DMS114 treated with DMSO at 0.1 percent for 48 hours (cell line): ENCODE results near the gene NUDT21.
A peak's percentile ranks its signal among the peaks of the same experiment; 100 is the strongest.

Experiments
- DNase-seq: peaks from one replicate; lab custom pipeline; 2025; ENCODE audit not compliant: unreplicated experiment; lab: John Stamatoyannopoulos, UW

The NUDT21 gene

DNA sequence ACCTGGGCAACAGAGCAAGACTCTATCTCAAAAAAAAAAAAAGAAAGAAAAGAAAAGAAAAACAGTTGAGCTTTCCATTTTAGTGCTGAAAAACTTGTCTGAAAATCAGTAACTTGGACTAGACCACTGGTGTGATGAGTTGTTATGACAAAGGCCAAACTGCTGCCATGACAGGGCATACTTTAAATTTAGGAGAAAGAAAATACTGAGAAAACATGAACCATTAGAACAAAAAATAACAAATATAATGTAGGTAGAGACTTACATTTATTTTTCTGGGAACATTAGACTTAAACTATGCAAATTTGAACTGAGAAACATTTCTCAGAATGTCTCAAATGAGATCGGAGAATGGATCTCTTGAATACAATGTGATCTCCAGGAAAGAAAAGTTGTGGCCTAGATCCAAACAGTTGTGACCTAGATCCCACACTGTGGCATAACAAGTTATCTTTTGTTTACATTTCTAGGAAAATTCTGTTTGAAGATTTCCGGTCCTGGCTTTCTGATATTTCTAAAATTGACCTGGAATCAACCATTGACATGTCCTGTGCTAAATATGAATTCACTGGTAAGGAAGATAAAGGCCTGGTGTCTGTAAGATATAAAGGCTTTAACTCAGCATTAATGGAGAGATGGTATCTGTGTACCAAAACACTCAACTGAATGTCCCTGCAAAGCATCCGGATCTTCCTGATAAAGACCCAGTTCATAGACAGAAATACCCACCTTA is 11.1 kb upstream of the NUDT21 start:
- DNase-seq, result no peak

DNA sequence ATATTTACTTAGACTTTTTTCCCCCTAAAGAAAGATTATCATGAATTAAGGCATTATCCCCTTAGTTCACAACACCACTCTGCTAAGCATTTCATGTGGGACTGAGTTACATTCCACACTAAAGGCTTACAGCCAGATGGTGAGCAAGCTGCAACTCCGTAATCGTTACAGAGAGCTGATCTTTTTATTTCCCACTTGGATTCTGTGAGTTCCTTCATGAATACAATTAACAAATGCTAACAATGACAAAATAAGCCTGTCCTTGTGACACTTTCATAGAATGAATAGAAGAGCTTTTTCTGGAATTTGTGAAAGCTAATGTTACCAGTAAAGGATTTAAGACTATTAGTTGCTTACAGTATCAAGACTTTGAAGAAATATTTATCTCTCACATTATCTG is 9.0 kb upstream of the NUDT21 start:
- no peak for DNase-seq

DNA sequence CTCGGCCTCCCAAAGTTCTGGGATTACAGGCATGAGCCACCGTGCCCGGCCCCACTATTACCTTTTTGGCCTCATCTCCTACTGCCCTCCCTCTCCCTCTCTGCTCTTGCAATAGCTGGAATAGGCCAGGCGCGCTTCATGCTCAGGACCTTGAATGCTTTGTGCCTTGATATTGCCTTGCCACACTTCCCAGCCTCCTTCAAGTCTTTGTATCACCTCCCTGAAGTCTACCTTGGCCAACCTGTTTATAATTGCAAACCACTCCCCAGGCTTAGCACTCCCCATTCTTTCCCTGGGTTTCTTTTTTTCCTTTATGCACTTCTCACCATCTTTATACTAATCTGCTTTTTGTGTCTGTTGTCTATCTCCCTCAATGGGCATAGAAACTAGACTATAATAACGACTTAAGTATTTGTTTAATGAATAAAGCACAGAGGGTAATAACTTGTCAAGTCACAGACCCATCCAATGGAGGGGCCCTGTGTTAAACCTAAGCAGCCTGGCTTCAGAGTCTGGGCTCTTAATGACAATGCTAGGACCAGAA is 6.9 kb upstream of the NUDT21 start:
- no peak for DNase-seq

DNA sequence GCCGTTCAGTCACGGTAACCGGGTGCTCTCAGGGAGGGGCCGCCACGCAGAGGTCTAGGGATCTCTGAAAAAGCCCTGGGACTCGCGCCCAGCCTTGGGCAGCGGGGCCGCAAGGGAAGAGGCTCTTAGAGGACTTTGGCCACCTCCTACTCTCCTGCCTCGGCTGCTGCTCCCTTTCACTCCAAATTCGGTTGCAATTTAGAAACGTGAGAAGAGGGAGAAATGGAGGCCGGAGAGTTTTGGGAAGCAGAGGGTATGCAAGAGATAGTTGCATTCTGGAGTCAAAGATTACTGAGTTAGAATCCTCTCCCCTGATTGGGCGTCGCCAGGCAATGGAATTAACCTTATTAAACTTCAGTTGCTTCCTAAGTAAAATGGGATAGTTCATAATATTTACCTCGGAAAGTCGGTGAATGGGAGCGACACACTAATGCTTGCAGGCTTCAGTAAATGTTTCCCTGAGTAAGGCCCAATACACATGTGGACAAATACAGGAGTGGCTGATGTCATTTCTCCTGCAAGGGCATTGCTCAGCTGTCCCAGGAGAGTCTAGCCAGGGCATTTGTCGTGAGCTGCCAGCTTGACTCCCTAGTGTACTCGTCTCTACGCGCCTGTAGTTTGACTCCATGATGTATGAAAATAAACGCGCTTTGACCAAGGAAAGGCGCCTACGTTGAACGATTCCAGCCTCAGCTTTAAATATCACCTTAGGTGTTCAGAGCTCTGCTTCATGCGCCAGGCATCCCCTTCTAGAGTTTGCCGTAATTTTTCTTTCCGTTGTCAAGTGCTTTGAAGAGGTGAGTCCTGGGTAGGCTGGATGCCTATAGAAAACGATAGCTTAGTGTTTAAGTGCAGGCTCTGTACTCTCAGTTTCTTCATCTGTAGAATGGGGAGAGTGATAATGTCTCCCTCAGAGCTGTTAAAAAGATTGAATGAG is 889 bp upstream of the NUDT21 start:
- DNase-seq, result no peak

DNA sequence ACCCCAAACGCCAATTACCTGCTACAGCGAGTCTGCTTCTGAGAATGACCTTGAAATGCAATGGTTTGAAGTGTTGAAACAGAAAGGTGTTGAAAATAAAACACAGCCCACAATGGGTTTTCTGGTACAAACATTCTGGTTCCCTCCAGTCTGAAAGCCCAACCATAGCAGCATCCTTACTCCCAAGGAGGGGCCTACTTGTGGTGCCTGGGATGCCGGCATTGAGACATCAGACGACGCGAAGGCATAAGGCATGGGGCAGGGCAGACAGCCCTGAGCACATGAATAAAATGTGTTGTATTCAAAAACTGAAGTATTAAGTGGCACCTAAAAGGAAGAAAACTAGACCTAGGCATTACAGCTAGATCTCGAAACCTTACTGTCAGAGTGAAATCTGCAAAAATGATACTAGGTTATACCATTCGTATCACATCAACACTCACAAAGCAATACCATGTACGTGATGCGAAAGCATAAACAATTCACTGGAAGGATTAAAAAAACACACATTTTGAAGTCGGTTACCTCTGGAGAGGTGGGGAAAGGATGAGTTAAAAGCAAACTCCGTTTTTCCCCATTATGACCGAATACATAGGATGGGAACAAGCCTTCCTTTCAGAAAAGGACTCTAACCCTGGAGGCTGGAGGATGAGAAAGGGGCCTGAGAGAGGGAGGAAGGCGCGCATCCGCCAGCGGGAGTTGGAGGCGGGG is 702 bp downstream of the NUDT21 start:
- no peak for DNase-seq

DNA sequence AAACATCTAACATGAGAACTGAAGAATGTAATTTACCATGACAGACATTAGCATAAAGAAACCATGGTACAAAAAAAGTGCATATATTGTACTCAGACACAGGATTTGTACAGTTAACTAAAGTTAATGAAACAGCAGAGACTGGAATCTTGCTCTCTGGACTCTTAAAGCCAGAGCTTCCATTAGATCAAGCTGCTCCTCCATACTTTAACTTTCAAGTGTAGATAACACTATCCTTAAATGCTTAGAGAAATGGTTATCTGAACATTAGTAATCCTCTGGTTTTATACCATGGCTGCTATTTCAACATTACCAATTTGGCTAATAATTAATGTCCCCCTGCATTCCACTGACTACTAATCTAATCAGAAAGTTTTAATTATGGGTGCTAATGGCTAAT is 3.1 kb downstream of the NUDT21 start:
- DNase-seq, result no peak

DNA sequence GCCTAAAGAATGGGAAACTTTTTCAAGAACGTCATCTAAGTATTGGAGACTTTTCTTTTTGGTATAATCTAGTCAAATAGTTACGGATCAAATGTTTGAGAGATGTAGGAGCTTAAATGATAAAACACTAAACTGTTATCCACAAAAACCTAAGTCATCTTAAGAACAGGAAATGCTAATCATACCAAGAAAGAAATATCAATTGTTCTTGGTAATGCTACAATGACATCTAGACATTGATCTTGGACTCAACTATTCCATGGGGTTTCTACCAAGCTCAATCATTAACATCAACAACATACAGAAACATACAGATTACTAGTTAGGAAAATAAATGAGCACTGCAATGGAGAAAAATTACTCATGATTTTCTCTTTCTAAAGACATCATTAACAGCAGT is 3.8 kb downstream of the NUDT21 start:
- no peak for DNase-seq

DNA sequence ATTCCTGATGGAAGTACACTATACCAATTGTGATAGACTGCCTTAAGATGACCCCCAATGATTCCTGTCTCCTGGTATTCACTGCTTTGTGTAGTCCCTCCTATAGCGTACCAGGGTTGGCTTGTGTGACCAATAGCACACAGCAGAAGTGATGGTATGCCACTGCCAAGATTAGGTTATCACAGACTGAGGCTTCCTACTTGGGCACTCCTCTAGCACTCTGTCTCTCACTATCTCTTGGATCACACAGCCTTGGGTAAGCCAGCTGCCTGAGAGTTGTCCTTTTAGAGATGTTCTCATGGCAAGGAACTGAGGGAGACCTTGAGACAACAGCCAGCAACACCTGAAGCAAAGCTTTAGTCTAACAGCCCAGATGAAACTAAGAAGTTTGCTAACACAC is 13.1 kb downstream of the NUDT21 start:
- DNase-seq, result no peak

DNA sequence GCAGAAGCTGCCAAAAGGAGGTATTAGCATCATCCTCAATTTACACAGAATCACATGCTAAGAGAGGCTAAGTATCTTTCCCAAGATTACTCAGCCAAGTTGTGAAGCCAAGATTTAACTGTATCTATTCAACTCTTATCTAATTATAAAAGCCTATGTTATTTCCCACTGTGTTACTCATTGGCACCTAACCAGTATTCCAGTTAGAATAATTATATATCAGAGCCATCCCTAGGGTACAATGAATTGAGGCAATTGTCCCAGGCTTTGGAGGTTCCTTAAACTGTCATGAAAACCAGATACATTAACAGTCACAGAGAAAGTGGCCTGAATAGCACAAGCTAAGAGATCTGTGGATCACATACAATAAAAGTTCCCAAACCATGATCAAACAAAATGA is 14.9 kb downstream of the NUDT21 start:
- DNase-seq, result no peak

DNA sequence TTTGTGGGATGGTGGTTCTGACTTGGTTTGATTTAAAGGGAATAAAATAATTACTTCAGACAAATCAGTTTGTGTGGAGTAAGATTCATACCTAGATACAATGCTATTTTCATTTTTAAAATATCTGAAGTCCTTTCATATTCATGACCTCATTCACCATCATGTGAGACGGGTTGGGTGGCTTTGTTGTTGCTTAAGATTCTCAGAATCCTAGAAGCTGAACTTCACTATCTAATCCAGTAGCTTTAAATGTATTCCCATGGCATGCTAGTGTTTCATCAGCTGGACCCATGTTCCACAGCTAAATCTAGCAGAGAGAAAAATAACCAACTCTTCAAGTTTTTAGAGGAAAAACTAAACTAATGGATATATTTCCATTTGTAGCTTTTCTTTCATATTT is 23.0 kb downstream of the NUDT21 start:
- no peak for DNase-seq

DNA sequence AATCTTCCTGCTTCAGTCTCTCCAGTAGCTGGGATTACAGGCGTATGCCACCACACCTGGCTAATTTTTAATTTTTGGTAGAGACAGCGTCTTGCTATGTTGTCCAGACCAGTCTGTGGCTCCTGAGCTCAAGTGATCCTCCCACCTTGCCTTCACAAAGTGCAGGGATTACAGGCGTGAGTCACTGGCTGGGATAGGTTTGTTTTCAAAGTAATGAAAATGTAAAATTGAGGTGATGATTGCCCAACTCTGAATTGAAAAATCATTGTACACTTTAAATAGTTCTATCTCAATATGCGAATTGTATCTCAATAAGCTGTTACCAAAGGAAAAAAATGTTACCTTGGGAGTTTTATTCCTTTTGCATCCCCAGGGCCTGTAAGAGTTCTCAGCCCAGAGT is 24.5 kb downstream of the NUDT21 start:
- DNase-seq, result no peak

DNA sequence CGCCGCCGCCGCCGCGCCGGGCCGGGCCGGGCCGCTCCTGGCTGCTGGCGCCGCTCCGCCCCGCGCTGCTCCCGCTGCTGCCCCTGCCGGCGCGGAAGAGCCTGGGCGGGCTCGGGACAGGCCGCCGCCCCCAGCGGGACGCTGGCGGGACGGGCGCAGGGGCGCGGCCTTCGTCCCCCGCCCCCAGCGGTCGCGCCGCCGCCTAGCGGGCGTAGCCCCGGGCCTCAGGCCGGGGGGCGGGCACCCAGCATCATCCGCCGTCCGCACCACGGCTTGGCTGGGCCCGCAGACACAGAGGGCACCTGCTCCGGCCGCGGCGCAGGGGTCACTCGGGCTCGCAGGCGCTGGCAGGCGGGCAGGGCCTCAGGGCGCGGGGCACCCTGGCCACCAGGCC is 25.7 kb downstream of the NUDT21 start, which contains the start of gene AMFR:
Gene AMFR (minus strand): TSS at position 107 of the 394 bp plus-strand sequence. CDS start 218 bp downstream, outside the sequence.
- DNase-seq, result peak; percentile 53

DNA sequence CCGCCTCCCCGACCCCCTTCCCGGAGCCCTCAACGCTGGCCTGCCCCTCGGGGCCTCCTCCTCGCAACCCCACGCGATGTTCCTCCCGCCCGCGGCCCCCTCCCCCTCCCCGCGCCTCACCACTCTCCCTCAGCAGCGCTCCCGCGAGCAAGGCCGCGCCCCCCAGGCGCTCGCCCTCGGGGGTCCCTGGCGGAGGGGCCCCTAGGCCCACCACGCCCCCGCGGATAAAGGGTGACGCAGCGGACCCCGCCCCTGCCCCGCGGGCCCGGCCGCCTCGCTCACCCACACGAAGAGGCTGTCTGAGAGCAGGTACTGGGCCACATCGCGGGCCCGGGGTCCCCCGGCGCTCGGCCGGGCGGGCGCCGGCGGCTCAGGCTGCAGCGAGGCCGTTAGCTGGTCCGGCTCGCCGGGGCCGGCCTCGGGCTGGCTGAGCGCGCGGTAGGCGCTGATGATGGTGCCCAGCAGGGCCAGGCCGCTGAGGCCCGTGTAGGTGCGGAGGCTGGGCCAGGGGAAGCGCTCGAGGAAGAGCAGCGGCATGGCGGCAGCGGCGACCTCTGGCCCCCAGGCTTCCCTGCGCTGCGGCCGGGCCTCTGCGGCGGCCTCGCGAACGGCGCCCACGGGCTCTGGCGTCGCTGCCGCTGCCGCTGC is 26.2 kb downstream of the NUDT21 start:
- no peak for DNase-seq

DNA sequence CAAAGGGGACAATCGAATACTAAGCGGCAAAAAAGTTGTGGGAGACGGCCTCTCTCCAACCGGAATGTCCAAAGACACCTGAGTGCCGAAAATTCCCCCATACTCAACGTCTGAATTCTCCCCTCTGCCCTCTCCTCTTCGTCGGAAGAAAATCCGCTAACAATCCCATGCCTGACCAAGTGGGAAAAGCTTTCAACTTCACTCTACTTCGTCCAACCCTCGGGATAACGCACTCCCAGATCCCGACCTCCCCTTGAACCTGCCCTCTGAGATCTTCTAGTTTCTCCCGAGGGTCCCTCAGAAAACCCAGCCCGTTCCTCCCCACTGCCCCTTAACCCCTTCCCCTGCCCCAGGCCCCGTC is 26.7 kb downstream of the NUDT21 start:
- no peak for DNase-seq

DNA sequence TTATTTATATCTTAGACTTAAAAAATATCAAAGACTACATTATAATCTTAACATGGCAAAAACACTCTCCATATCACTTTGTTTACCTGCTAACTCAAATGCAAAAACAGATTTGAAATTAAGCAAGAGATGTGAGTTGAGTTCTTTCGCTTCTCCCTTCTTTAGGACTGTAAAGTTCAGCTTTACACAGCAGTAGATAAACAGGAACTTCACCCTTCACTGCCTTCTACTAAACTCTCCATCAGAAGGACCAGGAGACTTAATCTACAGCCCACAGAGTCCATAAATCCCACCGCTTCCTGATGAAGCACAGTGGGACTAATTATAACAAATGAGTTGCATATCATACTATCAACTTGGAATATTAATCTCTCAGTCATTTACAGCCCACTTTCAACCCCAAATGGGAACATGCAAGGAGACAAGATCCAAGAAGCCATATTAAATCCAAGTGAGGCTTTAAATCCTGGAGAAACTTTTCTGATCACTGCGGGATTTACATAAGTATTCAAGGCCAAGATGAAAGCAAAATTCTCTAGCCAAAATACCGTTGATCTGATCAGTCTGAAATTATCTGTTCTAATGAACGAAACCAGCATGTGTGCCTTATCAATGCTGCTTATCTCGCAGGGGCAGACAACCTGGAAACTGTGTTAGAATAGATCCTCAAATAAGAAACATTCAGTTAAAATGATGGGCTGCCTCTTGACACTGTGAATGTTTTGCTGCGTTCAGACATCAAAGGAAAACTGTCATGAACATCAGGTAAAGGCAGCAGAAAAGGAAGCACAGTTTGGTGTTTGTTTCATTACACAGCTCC is 27.3 kb downstream of the NUDT21 start:
- DNase-seq, result no peak

DNA sequence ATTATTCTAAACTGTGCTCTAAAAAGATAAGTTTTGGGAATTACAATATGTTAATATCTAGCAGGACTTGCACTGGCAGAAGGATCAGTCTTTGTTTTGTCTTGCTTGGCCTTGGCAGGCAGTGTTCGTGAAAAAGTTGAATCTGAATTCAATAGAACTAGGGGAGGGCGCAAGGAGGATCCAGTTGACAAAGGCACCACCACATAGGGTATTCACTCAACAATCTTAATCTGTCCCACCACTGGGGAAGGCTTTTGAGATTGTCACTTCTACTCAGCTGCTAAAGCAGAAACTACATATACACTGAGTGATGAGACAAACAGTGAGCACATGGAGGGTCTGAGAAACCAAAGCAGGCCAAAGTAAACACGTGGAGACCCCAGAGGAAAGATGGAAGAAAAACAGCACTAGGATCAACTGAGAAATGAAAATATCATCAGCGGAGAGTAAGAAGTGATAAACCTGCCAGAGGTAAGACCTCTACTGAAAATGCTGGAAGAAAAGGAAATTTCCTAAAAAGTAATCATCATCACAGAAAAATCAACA is 28.2 kb downstream of the NUDT21 start:
- DNase-seq, result no peak

DNA sequence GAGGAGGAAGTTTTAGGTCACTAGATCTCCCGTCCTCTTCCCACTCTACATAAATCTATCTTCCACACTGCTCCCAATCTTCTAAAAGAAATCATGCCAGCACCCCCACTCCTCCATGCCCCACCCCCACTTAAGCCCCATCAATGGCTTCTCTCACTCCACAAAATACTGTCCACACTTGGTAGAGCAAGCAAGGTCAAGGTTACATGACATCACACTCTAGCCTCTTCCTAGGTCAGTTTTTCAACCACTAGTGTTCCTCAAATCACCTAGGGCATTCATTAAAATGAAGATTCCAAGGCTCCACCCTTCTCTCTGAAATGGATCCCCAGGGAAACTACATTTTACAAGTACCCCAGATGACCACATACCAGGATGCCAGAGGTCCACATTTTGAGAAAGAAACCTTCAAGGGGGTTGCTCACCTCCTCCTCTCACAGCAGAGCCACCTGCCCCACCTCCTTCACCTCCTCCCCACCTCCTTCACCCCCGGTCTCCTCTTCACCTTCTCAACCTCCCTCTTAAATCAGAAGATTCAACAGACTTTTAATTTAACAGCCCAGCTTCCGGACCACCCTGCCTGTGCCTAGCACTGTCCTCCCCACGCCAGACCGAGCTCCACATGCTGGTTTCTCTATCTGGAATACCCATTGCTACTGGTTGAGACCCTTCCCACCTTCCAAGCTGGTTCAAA is 29.0 kb downstream of the NUDT21 start:
- DNase-seq, result no peak

DNA sequence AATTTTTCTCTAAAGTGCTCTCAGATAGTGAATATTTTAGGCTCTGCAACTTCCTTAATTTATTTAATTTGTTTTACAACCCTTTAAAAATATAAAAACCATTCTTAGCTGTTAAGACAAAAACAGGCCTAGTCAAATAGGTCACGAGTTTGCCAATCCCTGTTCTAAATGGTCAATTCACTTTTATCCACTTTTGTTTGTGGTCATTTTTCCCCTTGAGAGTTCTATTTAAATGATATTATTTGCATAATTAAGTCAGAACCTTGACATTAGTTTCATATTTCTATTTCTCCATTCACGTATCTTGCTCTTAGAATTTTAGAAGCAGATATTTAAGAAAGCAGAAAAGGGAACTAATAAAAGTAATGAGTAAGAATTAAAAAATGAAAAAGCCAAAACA is 29.8 kb downstream of the NUDT21 start:
- DNase-seq, result no peak

DNA sequence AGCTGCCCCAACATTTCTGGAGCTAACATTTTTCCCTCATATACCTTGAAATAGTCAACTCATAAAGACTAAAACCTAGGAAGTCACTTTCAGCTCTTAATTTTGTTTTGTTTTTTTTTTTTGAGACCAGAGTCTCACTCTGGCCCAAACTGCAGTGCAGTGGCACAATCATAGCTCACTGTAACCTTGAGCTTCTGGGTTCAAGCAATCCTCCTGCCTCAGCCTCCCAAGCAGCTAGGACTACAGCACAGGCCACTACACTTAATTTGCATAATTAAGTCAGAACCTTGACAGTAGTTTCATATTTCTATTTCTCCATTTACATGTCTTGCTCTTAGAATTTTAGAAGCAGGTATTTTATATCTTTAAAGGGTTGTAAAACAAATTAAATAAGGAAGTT is 30.5 kb downstream of the NUDT21 start:
- DNase-seq, result no peak
